Stimulated activated effector memory CD8-positive, alpha-beta T cell treated with anti-CD3 and anti-CD28 coated beads, Interleukin-12 subunit alpha, Interleukin-12 subunit beta, amount 100 ng/mL, for 72 hours (primary cell): ENCODE data around the gene CRPPA.

Source experiments
- ATAC-seq: fragments of 150-1000 bp; cut with Tn5 transposase; 2 replicates; pipeline ENCODE4 v1.10.0; 2021
- DNase-seq, 2 donors: peaks; one replicate each; pipeline ENCODE4 v3.0.0; 2021 to 2022; ENCODE audit warnings: low spot score in 2 of 2
- H3K27ac Mint-ChIP-seq: one replicate; pipeline ENCODE4 v1.8.0; 2022; ENCODE audit warnings: mild to moderate bottlenecking, mixed read lengths
- H3K36me3 Mint-ChIP-seq: one replicate; pipeline ENCODE4 v1.8.0; 2022; ENCODE audit warnings: mild to moderate bottlenecking, mixed read lengths
- H3K4me1 Mint-ChIP-seq: one replicate; pipeline ENCODE4 v1.8.0; 2022; ENCODE audit warnings: mixed read lengths
- H3K4me3 Mint-ChIP-seq: one replicate; pipeline ENCODE4 v1.8.0; 2022; ENCODE audit warnings: mild to moderate bottlenecking, mixed read lengths
- H3K9me3 Mint-ChIP-seq: one replicate; pipeline ENCODE4 v1.8.0; 2022; ENCODE audit warnings: mixed read lengths

CRPPA gene

DNA sequence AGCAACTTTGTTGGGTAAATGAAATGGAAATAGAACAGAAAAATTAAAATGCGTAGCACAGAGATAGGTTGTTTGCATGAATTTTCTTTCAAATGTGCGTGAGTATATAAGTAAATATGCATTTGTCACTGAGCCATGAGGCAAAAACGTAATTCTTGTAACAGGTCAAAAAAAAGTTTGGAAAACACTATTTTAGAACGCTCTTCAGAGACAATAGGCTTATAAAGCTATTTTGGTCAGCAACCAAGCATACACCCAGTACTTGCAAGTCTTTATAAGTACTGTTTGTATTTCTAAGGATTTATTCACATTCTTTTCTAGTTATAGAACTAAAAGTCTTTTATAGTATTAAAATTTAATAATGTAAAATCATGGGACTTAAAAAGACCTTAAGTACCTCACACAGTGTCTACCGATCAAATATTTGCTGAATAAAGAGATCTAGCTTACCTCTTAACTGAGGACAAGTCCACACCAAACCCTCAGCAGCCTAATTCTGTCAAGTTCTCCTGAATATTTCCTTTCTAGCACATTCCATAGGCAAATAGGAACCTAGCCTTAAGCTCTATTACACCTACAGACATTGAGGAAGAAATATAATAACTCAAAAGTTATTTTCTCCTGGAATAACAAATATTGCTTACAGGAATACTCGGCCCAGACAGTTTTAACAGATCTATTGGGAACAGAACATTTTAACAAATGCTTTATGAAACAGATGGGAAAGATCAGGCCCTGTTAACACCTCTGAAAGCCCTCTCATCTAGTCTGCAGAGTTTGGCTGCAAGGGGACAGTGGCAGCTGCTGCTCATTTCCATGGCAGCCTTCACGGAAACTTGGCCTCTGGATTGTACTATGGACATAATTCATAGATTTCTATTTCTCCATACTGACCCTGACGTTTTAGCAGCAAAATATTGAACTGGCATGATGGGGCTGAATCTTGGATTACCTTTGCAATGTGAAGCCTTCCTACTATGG, 8.8 kb downstream of the CRPPA start:
- ATAC-seq (no peak), DNase-seq (no peak)
- peaks cover 6% of the 10 kb centered on the region for H3K4me1 Mint-ChIP-seq
- no peak overlapping the region for H3K27ac Mint-ChIP-seq
- no peaks in the 10 kb centered on the region for H3K36me3 Mint-ChIP-seq
- no peaks in the 10 kb centered on the region for H3K9me3 Mint-ChIP-seq
- no peak overlapping the region for H3K4me3 Mint-ChIP-seq

GRCh38 chr7:16411391-16411790, 9.9 kb downstream of the CRPPA start:
- Mint-ChIP-seq H3K9me3 (no peaks in the 10 kb centered on the region), H3K4me1 (no peaks in the 10 kb centered on the region), H3K4me3 (no peak overlapping the region), H3K27ac (no peak overlapping the region), H3K36me3 (no peaks in the 10 kb centered on the region)
- ATAC-seq (no peak), DNase-seq (no peak)

DNA sequence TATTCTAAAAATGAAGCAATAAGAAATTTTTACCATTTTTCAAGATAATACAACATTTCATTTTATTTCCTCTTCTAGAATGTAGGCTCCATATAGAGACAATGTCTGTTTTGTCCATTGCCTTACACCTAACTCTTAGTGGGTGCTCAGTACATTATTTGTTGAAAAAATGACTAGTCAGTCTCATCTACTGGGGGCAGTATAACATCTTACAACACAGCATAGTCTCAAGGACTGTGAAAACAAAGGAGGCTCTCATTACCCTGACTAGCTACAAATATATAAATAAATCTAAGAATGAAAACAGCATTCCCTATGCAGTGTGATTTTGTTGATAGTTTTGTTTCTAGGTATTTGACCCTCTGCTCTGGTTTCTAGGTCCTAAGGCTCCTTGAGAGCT, 11.6 kb downstream of the CRPPA start:
- Mint-ChIP-seq H3K4me1 (no peaks in the 10 kb centered on the region), H3K4me3 (no peak overlapping the region)

DNA sequence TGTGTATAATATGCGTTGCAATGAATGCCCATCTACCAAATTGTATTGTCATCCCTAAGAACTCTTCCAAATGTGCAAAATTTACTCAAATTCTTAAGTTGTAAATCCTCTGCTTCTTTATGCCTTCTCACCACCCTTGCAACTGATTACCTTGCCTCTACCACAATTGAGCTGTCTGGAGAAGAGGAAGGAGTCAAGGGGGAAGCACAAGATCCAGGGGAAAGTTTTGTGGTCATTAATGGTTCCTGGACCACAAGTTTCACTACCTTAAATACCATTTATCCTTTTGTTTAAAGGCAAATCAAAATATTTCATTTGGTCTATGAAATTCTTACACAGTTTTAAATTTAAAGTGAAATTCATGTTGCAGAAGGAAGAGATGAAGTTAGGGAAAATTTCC, 16.7 kb downstream of the CRPPA start:
- H3K4me1 Mint-ChIP-seq: no peaks in the 10 kb centered on the region
- H3K9me3 Mint-ChIP-seq: peaks cover 16% of the 10 kb centered on the region
- ATAC-seq: no peak
- H3K36me3 Mint-ChIP-seq: no peaks in the 10 kb centered on the region
- no peak overlapping the region for H3K4me3 Mint-ChIP-seq
- H3K27ac Mint-ChIP-seq: no peak overlapping the region
- DNase-seq: no peak

More for the DNA sequence above, 11.6 kb downstream of the CRPPA start:
- Mint-ChIP-seq H3K9me3 (no peaks in the 10 kb centered on the region), H3K36me3 (no peaks in the 10 kb centered on the region), H3K27ac (no peak overlapping the region)
- ATAC-seq (no peak), DNase-seq (no peak)

GRCh38 chr7:16403475-16403874, 17.9 kb downstream of the CRPPA start:
- no peak for ATAC-seq
- H3K4me1 Mint-ChIP-seq: no peaks in the 10 kb centered on the region
- no peak for DNase-seq
- peaks cover 16% of the 10 kb centered on the region for H3K9me3 Mint-ChIP-seq
- no peak overlapping the region for H3K27ac Mint-ChIP-seq
- H3K36me3 Mint-ChIP-seq: no peaks in the 10 kb centered on the region
- H3K4me3 Mint-ChIP-seq: no peak overlapping the region

DNA sequence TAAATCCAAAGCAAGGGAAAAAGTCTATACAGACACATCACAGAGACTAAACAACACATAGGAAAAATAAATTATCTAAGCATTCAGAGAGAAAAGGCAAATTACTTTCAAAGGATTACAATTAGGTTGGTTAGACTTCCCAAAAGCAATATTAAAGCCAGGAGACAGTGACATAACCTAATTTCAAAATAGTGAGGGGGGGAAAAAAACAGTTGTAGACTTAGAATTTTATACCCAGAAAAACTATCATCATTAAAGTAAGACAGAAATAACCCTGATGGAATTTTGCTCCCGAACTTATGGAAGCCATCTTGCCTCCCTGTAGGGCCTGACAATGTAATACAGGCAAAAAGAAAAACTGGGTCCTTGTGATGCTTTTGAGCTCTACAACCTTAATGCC, 18.4 kb downstream of the CRPPA start:
- Mint-ChIP-seq H3K4me3 (no peak overlapping the region), H3K9me3 (peaks cover 16% of the 10 kb centered on the region), H3K36me3 (no peaks in the 10 kb centered on the region), H3K27ac (no peak overlapping the region), H3K4me1 (no peaks in the 10 kb centered on the region)
- DNase-seq (no peak), ATAC-seq (no peak)

- no peak for ATAC-seq
These were observed 19.2 kb downstream of the CRPPA start for GRCh38 chr7:16402091-16402490.

GRCh38 chr7:16400893-16401275, 20.5 kb downstream of the CRPPA start:
- H3K4me1 Mint-ChIP-seq: no peaks in the 10 kb centered on the region
- ATAC-seq (no peak), DNase-seq (no peak)
- no peaks in the 10 kb centered on the region for H3K36me3 Mint-ChIP-seq
- no peak overlapping the region for H3K27ac Mint-ChIP-seq
- H3K9me3 Mint-ChIP-seq: peaks cover 21% of the 10 kb centered on the region
- H3K4me3 Mint-ChIP-seq: no peak overlapping the region

More at GRCh38 chr7:16402091-16402490, 19.2 kb downstream of the CRPPA start:
- no peak for DNase-seq
- no peaks in the 10 kb centered on the region for H3K4me1 Mint-ChIP-seq
- H3K9me3 Mint-ChIP-seq: peaks cover 16% of the 10 kb centered on the region
- no peaks in the 10 kb centered on the region for H3K36me3 Mint-ChIP-seq
- H3K27ac Mint-ChIP-seq: no peak overlapping the region
- H3K4me3 Mint-ChIP-seq: no peak overlapping the region

DNA sequence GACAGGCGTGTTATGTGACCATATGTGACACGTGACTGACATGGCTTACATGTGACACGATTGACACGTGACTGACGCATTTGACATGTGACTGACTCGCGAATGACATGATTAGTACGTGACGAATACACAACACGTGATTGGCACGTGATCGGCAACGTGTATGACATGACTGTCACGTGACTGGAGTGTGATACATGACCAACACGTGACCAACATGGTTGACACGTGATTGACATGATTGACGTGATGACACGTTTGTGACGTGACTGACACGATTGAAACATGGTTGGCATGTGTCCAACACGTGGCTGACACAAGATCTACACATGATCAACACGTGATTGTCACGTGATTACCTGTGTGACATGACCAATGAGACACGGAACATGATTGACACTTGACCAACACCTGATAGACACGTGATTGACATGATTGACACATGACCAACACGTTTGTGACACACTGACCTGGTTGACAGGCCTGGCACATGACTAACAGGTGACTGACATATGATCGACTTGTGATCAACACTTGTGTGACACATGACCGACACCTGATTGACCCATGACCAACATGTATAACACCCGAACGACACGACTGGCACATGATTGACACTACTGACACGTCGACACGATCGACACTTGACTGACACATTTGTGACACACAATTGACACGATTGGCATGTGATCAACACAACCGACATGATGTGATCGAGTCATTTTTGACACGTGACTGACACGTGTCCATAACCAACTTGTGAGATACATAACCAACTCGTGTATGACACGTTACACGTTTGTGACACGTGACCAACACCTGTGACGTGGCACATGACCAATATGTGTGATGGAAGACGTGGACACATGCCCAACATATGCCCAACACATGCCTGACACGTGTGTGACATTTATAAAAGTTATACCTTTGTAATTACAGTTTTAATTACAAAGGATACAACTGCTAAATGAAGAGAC, 21.1 kb downstream of the CRPPA start:
- H3K36me3 Mint-ChIP-seq: no peaks in the 10 kb centered on the region
- ATAC-seq (no peak), DNase-seq (no peak)
- H3K27ac Mint-ChIP-seq: no peak overlapping the region
- no peaks in the 10 kb centered on the region for H3K4me1 Mint-ChIP-seq
- no peak overlapping the region for H3K4me3 Mint-ChIP-seq
- H3K9me3 Mint-ChIP-seq: peaks cover 21% of the 10 kb centered on the region

- Mint-ChIP-seq H3K9me3 (peaks cover 21% of the 10 kb centered on the region), H3K27ac (no peak overlapping the region), H3K4me1 (no peaks in the 10 kb centered on the region), H3K36me3 (no peaks in the 10 kb centered on the region), H3K4me3 (no peak overlapping the region)
- ATAC-seq (no peak), DNase-seq (no peak)
These were observed 22.0 kb downstream of the CRPPA start for GRCh38 chr7:16399265-16399831.

- Mint-ChIP-seq H3K27ac (no peak overlapping the region), H3K9me3 (peaks cover 21% of the 10 kb centered on the region), H3K4me1 (no peaks in the 10 kb centered on the region), H3K36me3 (no peaks in the 10 kb centered on the region), H3K4me3 (no peak overlapping the region)
- ATAC-seq (no peak), DNase-seq (no peak)
These were observed 23.0 kb downstream of the CRPPA start for GRCh38 chr7:16398146-16399017.

- Mint-ChIP-seq H3K4me1 (no peaks in the 10 kb centered on the region), H3K9me3 (peaks cover 16% of the 10 kb centered on the region)
These were observed 23.7 kb downstream of the CRPPA start for GRCh38 chr7:16397501-16398145.

GRCh38 chr7:16396766-16397500, 24.4 kb downstream of the CRPPA start:
- H3K36me3 Mint-ChIP-seq: no peaks in the 10 kb centered on the region
- H3K4me1 Mint-ChIP-seq: no peaks in the 10 kb centered on the region

More at GRCh38 chr7:16397501-16398145, 23.7 kb downstream of the CRPPA start:
- ATAC-seq (no peak), DNase-seq (no peak)
- H3K27ac Mint-ChIP-seq: no peak overlapping the region
- no peaks in the 10 kb centered on the region for H3K36me3 Mint-ChIP-seq
- H3K4me3 Mint-ChIP-seq: no peak overlapping the region

More at GRCh38 chr7:16396766-16397500, 24.4 kb downstream of the CRPPA start:
- no peak overlapping the region for H3K4me3 Mint-ChIP-seq
- no peak for ATAC-seq
- H3K9me3 Mint-ChIP-seq: peaks cover 11% of the 10 kb centered on the region
- DNase-seq: no peak
- H3K27ac Mint-ChIP-seq: no peak overlapping the region
